Activated CD8-positive, alpha-beta memory T cell treated with anti-CD3 and anti-CD28 coated beads, Interleukin-2, amount 50 U/mL, for 1 hour (primary cell): ENCODE results near the gene GADD45B.
"Not testable (repeated sequence)": the region's sequence is repeated elsewhere in the genome, so short reads cannot be mapped to it uniquely, and the experiment has no call there.

Experiments used
- DNase-seq: peaks from one replicate; pipeline ENCODE4 v3.0.0-alpha.2; 2020; ENCODE audit errors: extremely low read depth

The GADD45B gene

DNA sequence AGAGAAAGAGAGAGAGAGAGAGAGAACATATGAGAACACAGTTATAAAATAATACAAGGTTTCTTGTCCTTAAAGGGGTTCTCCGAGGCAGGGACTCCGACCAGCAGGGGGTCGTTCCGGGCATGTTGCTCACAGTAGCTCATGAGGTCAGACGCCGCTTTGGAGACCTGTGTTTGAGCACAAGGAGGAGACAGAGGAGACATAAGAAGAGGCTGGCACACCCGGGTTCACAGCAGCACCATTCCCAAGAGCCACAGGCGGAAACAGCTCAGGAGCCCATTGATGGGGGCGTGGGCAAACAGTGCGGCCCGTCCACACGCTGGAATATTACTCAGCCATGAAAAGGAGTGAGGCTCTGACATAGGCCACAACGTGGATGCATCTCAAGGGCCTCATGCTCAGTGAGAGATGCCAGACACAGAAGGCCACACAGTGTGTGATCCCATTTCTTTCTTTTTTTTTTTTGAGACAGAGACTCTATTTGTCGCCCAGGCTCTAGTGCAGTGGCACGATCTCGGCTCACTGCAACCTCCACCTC, 39.1 kb downstream of the GADD45B start:
- no peak for DNase-seq

DNA sequence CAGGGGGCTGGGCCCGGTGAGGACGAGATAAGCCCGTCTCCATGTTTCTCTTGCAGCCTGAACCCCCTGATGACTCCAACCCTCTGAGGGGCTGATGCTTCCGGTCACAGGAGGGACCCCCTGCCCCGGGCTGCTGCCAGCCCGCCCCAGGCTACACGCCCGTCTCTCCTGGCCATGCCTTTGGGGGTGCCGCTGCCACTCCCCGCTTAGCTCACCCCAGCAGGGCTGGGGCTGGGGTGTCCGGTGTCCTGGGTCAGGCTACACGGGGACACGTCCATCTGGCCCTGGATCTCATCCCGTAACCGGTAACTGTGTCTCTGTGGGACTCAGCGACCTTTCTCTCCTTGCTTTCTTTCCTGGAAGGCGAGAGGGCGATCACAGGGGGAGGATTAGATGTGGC, 40.8 kb downstream of the GADD45B start:
- DNase-seq = no peak

DNA sequence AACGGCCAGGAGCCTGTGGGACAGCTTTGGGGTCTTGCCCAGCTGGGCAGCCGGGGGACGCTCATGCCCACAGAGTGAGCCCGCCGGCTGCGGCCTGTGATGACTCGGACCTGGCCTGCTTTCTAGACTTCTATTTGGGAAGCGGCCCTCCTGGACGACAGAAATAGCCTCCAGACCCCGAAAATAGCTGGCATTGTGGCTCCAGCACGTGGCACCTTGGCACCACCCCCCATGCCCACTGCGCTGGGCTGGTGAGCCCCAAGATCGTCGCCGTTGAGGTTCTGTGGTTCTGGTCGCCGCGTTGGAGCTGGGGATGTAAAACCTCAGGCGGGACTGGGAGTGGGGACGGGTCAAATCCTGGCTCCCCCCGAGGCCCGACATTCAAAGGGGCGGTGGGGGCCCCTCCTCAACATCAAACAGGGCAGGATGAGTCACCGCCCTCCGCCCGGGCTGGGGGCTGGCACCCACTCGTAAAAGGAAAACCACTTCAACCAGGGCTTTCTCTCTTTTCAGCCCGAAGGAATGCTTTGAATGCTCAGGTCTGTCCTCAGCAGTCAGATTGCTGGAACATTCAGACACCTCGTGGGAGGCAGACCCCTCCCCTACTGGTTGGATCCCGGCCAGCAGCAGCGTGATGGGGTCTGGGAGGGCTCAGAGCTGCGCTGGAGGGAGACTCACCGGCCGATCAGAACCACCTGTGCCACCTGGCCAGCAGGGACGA, 42.1 kb downstream of the GADD45B start:
- no peak for DNase-seq

DNA sequence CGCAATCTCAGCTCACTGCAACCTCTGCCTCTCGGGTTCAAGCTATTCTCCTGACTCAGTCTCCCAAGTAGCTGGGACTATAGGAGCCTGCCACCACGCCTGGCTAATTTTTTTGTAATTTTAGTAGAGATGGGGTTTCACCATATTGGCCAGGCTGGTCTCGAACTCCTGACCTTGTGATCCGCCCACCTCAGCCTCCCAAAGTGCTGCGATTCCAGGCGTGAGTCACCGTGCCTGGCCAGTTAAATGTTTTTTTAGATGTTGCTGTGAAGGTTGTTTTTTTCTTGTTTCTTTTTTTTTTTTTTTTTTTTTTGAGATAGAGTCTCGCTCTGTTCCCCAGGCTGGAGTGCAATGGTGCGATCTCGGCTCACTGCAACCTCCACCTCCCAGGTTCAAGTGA, 42.9 kb downstream of the GADD45B start:
- DNase-seq = not testable (repeated sequence)

DNA sequence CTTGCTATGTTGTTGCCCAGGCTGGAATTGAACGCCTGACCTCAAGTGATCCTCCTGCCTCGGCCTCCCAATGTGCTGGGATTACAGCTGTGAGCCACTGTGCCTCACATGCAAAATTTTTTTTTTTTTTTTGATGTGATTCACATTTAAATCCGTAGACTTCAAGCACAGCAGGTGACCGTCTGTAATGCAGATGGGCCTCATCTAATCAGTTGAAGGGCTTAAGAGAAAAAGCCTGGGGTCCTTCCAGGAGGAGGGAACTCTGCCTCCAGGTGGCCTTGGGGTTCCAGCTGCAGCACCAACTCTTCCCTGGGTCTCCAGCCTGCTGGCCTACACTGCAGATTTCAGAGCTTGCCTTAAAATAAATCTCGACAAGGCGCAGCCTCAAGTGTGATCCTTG, 43.6 kb downstream of the GADD45B start:
- no peak for DNase-seq

DNA sequence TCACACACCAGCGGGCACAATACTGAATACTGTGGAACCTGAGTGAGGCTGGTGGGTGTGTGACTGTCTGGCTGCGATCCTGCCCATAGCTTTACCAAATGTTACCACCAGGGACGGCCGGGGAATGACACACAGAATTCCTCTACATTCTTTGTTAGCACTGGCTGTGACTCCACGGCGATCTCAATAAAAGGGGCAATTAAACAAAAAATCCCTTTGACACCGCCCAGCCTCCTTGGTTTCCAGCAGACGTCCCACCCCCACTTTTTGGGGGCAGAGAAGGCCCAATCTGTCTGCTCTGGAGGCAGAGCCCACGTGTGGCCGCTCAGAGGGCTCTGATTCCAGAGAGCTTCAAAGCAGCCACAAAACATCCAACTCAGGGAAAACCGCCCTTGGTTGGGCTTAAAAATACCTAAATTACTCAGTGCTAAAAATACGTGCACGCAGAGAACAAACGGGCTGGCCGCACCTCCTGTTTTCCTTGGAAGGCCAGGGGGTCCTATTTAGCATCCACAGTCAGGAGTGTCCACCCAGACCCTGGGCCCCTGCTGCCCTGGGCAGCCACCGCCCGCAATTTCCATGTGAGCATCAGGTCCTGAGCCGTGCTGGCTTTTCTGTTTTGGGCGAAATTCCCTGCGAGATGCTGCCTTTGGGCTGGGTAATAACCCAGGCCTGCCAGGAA, 47.8 kb downstream of the GADD45B start:
- no peak for DNase-seq

DNA sequence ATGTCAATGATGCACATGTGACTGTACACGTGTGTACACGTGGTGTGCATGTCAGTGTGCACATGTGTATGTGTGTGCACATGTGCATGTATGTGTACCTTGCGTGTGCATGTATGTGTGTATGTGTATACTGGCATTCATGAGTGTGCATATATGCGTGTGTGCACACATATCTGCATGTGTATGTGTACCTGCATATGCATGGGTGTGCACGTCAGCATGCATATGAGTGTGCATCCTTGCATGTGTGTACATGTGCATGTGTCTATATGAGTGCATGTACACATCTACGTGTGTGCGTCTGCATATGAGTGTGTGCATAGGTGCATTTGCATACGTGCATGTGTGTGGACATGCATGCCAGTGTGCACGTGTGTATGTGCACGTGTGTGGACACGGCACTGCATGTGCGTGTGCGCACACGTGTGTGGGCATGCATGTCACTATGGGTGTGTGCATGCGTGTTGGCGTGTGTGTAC, 48.5 kb downstream of the GADD45B start:
- no peak for DNase-seq

DNA sequence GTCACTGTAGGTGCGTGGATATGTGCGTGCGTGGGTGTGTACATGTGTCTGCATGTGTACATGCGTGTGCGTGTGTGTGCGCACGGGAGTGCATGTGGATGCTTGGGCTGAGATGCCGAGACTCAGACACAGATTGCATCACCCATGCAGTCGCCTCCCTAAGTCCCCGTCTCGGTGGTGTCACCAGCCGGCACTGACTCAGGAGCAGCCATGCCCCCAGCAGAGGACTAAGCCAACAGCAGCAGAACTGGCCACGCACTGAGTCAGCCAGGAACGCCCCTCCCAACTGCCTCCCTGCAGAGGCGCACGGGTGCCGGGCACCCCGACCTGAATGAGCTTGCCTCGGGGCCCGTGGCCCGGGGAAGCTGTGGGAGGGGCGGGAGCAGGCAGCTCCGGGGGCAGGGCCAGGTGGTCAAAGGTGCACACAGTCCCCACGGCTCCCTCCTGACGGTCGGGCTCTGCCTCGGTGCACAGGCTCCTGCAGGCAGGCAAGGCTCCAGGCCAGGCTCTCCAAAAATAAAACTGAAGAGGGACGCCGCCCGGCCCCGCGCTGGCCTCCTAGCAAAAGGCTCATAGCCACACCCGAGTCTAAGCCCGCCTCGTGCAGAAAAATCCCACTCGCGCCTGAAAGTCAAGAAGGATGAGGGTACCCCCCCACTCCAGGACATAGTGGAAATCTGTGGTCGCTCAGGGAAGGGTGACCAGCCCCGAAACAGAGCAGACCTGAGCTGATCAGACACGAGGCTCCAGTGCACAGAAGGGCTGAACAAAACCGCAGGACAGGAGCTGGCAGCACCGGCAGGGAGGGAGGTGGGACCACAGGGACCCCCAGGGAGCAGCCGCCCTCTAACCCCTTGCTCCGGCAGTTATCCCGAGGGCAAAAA, 49.2 kb downstream of the GADD45B start:
- DNase-seq = no peak

DNA sequence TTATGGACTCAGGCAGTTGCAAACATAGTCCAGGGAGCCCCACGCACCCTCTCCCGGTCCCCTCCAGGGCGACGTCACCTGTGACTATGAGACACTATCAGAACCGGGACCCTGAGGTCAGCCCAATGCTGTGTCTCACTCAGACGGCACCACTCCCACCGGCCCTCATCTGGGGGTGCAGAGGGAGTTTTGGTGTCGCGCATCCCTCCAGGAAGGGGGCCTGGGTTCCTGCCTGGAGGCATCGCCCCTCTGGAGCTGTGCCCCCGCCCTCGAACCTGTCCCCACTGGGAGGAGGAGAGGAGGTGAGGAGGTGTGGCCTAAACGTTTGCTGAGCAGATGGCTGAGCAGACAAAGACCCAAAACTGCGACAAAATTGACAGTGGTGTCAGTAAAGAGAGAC, 51.2 kb downstream of the GADD45B start:
- no peak for DNase-seq

DNA sequence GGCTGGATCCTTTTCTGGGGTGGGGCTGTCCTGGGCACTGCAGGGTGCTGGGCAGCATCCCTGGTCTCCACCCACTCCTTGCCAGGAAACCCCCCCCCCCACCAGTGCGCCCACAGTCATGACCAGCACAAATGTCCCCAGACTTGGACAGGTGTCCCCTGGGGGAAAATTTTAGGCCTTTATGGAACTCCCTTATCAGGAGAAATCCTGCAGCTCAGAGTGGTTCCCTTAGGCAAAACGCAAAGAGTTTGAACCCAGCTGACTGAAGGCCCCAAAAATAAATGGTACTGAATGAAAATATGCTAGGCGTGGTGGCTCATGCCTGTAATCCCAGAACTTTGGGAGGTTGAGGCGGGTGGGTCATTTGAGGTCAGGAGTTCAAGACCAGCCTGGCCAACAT, 51.8 kb downstream of the GADD45B start:
- no peak for DNase-seq
